A549 treated with AZD2906 at 1 μM for 4 hours (cell line): Measurements from ENCODE around the gene WDR59. TPM values are rescaled to one million over a fixed set of nuclear protein-coding genes. Genes with fewer than 3 reads are reported as not detected.

ENCODE experiments used
- total RNA-seq: library from RNA; stranded (reverse); fragments of 200-300 nt; extraction: Qiagen RNA extraction; gene quantifications from 5 replicates; pipeline ENCODE4 v1.2.3, GENCODE V29; 2022

Gene WDR59, protein sequence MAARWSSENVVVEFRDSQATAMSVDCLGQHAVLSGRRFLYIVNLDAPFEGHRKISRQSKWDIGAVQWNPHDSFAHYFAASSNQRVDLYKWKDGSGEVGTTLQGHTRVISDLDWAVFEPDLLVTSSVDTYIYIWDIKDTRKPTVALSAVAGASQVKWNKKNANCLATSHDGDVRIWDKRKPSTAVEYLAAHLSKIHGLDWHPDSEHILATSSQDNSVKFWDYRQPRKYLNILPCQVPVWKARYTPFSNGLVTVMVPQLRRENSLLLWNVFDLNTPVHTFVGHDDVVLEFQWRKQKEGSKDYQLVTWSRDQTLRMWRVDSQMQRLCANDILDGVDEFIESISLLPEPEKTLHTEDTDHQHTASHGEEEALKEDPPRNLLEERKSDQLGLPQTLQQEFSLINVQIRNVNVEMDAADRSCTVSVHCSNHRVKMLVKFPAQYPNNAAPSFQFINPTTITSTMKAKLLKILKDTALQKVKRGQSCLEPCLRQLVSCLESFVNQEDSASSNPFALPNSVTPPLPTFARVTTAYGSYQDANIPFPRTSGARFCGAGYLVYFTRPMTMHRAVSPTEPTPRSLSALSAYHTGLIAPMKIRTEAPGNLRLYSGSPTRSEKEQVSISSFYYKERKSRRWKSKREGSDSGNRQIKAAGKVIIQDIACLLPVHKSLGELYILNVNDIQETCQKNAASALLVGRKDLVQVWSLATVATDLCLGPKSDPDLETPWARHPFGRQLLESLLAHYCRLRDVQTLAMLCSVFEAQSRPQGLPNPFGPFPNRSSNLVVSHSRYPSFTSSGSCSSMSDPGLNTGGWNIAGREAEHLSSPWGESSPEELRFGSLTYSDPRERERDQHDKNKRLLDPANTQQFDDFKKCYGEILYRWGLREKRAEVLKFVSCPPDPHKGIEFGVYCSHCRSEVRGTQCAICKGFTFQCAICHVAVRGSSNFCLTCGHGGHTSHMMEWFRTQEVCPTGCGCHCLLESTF
- 22.9 to 29.2 TPM (median 27.1 TPM) in 5 replicates for total RNA-seq

GRCh38 chr16:74984529-74985296 is at the start of gene WDR59:
WDR59 (minus strand) TSS chr16:74985123; CDS start chr16:74985017, 106 bp downstream.

GRCh38 chr16:74998481-74999218 is 13.7 kb upstream of the WDR59 start, which contains the start of gene ZNRF1:
ZNRF1 (plus strand) TSS chr16:74999024; CDS start chr16:74999672, 648 bp downstream.

Other genes with a start within 250 kb of the WDR59 start
- gene FA2H, start 210.3 kb downstream of the WDR59 start, total RNA-seq = 31.4 to 35.7 TPM (median 34.6 TPM) in 5 replicates
- gene ZNRF1, start 13.9 kb upstream of the WDR59 start, total RNA-seq = 13.5 to 23.5 TPM (median 22.6 TPM) in 5 replicates
- 0.29 to 0.98 TPM (median 0.82 TPM) in 5 replicates for gene LDHD, start 131.7 kb upstream of the WDR59 start, total RNA-seq
- gene ZFP1, start 163.4 kb upstream of the WDR59 start, total RNA-seq = 8.2 to 13.2 TPM (median 10.2 TPM) in 5 replicates
- 0.16 TPM in 1 of 5 replicates, not detected in the others for gene CTRB2, start 222.0 kb upstream of the WDR59 start, total RNA-seq
- not detected in 5 replicates for gene CTRB1, start 233.9 kb upstream of the WDR59 start, total RNA-seq